Measurements from ENCODE around the gene CZIB. TPM values are rescaled to one million over a fixed set of nuclear protein-coding genes. Genes with fewer than 3 reads are reported as not detected.

The CZIB gene
- total RNA-seq, 1 experiment from 2014 or later: 43.1 TPM

DNA sequence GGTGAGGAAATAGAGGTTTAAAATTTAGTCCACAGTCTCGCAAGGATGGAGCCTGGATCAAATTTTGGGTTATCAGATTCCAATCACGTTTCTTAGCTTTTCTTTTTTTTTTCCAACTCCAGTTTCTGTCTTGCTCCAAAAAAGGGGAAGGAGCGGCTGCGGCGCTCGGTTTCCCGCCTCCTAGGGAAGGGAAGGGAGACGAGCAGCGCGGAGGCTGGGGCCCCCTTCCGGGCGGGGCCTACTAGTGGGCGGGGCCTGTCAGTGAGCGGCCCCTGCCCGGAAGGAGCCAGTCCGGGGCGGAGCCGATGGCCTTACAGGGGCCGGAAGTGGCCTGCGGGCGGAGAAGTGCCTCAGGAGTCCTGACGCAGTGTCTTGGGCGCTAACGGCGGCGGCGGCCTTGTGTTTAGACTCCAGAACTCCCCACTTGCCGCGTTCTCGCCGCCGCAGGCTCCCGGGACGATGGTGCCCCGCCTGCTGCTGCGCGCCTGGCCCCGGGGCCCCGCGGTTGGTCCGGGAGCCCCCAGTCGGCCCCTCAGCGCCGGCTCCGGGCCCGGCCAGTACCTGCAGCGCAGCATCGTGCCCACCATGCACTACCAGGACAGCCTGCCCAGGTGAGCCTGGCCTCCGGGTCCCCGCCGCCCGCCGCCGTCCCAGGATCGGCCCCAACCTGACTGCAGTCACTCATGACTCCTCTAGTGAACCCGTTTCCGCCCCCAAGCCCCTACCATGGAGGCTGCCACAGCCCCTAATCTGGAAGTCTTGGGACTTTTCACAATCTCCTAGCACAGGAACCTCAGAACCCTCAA, 23.7 kb downstream of the CZIB start, which contains the start of gene CPT2:
Gene CPT2 (plus strand): TSS at position 340 of the 806 bp plus-strand sequence. CDS start 120 bp downstream, at position 460.
- Histone ChIP-seq H3K9me3 (ENCODE audit: control insufficient read depth in 1 of 2, insufficient read depth in 1 of 2, low read depth in 1 of 2, low read length in 2 of 2) (no peaks in the 10 kb centered on the region), H3K27ac (ENCODE audit: low read depth, low read length) (peak within 1 kb of the TSS; percentile 81), H3K9ac (ENCODE audit: low read length) (peak within 1 kb of the TSS; percentile 91), H3K9me2 (ENCODE audit: insufficient read depth) (no peaks in the 10 kb centered on the region), H3K4me3 (replicated peaks in 1 of 2; ENCODE audit: low read depth in 1 of 2, low read length in 2 of 2) (peak within 1 kb of the TSS; percentile 66 to 83), H3K79me2 (ENCODE audit: insufficient read depth, low read length) (peaks cover 18% of the 10 kb centered on the region), H2AFZ (ENCODE audit: low read depth, low read length, poor library complexity, severe bottlenecking) (peak within 1 kb of the TSS; percentile 83), H3K4me2 (ENCODE audit: low read length) (peak within 1 kb of the TSS; percentile 93), H3K4me1 (ENCODE audit: control insufficient read depth in 1 of 2, insufficient read depth in 2 of 2, low read length in 2 of 2) (peaks cover 10 to 24% of the 10 kb centered on the region in 2 experiments), H4K20me1 (ENCODE audit: insufficient read depth) (no peaks in the 10 kb centered on the region), H3K36me3 (ENCODE audit: control insufficient read depth in 1 of 2, insufficient read depth in 2 of 2, low read length in 2 of 2) (0 out of 4 replicates have a peak, but pooled peaks cover 0 to 2% of the 10 kb centered on the region in 2 experiments), H3K27me3 (ENCODE audit: insufficient read depth, low read length) (no peaks in the 10 kb centered on the region)
- DNase-seq (ENCODE audit: low read depth, low spot score): peak; percentile 71
- ATAC-seq: peak; percentile 99
- CTCF ChIA-PET: interaction anchor here (4.7 kb wide), 1 partner anchor 14 kb away, joined by 15 read pairs; no protein-coding TSS in a partner anchor
- RAD21 ChIA-PET (ENCODE audit: low non-redundant PET in 1 of 2, low total read pairs in 2 of 2, uncharacterized antibody in 2 of 2, unreplicated experiment in 2 of 2): no interaction called here
- intact Hi-C loops (cut with micrococcal nuclease): no loop called here
- POLR2A ChIA-PET: no interaction called here
- no TSS peak for BruUV-seq (replicated peaks)
- peak; percentile 41; the same call in 1 of the 2 replicates for TF ChIP-seq SP1 (IDR thresholded peaks at IDR 0.05; ENCODE audit: low read depth)
- TF ChIP-seq, protein P1, sequence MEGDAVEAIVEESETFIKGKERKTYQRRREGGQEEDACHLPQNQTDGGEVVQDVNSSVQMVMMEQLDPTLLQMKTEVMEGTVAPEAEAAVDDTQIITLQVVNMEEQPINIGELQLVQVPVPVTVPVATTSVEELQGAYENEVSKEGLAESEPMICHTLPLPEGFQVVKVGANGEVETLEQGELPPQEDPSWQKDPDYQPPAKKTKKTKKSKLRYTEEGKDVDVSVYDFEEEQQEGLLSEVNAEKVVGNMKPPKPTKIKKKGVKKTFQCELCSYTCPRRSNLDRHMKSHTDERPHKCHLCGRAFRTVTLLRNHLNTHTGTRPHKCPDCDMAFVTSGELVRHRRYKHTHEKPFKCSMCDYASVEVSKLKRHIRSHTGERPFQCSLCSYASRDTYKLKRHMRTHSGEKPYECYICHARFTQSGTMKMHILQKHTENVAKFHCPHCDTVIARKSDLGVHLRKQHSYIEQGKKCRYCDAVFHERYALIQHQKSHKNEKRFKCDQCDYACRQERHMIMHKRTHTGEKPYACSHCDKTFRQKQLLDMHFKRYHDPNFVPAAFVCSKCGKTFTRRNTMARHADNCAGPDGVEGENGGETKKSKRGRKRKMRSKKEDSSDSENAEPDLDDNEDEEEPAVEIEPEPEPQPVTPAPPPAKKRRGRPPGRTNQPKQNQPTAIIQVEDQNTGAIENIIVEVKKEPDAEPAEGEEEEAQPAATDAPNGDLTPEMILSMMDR (IDR thresholded peaks at IDR 0.05 in 2 of 3, conservative IDR thresholded peaks at IDR 0.05 in 1 of 3; ENCODE audit: borderline replicate concordance in 1 of 3, insufficient read depth in 1 of 3, low read depth in 2 of 3, low read length in 2 of 3): no peak
- TF ChIP-seq SIN3A (IDR thresholded peaks at IDR 0.05; ENCODE audit: low read depth): peak; percentile 69
- TF ChIP-seq CBX3 (IDR thresholded peaks at IDR 0.05; ENCODE audit: low read depth): no peak
- TF ChIP-seq, protein P2, sequence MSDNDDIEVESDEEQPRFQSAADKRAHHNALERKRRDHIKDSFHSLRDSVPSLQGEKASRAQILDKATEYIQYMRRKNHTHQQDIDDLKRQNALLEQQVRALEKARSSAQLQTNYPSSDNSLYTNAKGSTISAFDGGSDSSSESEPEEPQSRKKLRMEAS (IDR thresholded peaks at IDR 0.05): peak; percentile 25; the same call in 1 of the 2 replicates
- TF ChIP-seq, protein P3, sequence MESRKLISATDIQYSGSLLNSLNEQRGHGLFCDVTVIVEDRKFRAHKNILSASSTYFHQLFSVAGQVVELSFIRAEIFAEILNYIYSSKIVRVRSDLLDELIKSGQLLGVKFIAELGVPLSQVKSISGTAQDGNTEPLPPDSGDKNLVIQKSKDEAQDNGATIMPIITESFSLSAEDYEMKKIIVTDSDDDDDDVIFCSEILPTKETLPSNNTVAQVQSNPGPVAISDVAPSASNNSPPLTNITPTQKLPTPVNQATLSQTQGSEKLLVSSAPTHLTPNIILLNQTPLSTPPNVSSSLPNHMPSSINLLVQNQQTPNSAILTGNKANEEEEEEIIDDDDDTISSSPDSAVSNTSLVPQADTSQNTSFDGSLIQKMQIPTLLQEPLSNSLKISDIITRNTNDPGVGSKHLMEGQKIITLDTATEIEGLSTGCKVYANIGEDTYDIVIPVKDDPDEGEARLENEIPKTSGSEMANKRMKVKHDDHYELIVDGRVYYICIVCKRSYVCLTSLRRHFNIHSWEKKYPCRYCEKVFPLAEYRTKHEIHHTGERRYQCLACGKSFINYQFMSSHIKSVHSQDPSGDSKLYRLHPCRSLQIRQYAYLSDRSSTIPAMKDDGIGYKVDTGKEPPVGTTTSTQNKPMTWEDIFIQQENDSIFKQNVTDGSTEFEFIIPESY (IDR thresholded peaks at IDR 0.05; ENCODE audit: extremely low read depth, insufficient replicate concordance, low read length): no peak
- no peak for TF ChIP-seq JUND (IDR thresholded peaks at IDR 0.05)
- TF ChIP-seq, protein P4, sequence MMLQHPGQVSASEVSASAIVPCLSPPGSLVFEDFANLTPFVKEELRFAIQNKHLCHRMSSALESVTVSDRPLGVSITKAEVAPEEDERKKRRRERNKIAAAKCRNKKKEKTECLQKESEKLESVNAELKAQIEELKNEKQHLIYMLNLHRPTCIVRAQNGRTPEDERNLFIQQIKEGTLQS (IDR thresholded peaks at IDR 0.05): no peak
- TF ChIP-seq FOSL1 (IDR thresholded peaks at IDR 0.05; ENCODE audit: low read depth): no peak
- peak; percentile 84 for TF ChIP-seq ZFX (IDR thresholded peaks at IDR 0.05)
- TF ChIP-seq CEBPB (IDR thresholded peaks at IDR 0.05; ENCODE audit: low read depth): no peak
- TF ChIP-seq, protein P5, sequence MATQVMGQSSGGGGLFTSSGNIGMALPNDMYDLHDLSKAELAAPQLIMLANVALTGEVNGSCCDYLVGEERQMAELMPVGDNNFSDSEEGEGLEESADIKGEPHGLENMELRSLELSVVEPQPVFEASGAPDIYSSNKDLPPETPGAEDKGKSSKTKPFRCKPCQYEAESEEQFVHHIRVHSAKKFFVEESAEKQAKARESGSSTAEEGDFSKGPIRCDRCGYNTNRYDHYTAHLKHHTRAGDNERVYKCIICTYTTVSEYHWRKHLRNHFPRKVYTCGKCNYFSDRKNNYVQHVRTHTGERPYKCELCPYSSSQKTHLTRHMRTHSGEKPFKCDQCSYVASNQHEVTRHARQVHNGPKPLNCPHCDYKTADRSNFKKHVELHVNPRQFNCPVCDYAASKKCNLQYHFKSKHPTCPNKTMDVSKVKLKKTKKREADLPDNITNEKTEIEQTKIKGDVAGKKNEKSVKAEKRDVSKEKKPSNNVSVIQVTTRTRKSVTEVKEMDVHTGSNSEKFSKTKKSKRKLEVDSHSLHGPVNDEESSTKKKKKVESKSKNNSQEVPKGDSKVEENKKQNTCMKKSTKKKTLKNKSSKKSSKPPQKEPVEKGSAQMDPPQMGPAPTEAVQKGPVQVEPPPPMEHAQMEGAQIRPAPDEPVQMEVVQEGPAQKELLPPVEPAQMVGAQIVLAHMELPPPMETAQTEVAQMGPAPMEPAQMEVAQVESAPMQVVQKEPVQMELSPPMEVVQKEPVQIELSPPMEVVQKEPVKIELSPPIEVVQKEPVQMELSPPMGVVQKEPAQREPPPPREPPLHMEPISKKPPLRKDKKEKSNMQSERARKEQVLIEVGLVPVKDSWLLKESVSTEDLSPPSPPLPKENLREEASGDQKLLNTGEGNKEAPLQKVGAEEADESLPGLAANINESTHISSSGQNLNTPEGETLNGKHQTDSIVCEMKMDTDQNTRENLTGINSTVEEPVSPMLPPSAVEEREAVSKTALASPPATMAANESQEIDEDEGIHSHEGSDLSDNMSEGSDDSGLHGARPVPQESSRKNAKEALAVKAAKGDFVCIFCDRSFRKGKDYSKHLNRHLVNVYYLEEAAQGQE (IDR thresholded peaks at IDR 0.05; ENCODE audit: low read depth): no peak
- no peak for TF ChIP-seq TCF7L2 (IDR thresholded peaks at IDR 0.05; ENCODE audit: borderline replicate concordance, extremely low read depth, insufficient read depth, insufficient read length)
- peak; percentile 71 for TF ChIP-seq ELF1 (IDR thresholded peaks at IDR 0.05; ENCODE audit: borderline replicate concordance, low read depth)
- TF ChIP-seq SRF (IDR thresholded peaks at IDR 0.05; ENCODE audit: low read depth): peak; percentile 79
- no peak for TF ChIP-seq EGR1 (IDR thresholded peaks at IDR 0.05; ENCODE audit: low read depth)
- TF ChIP-seq POLR2A (IDR thresholded peaks at IDR 0.05; ENCODE audit: borderline replicate concordance, extremely low read depth, insufficient read depth, insufficient read length): peak; percentile 84
- no peak for TF ChIP-seq EZH2 (IDR thresholded peaks at IDR 0.05)
- TF ChIP-seq EZH2phosphoT487 (IDR thresholded peaks at IDR 0.05; ENCODE audit: borderline replicate concordance): no peak
- TF ChIP-seq POLR2AphosphoS5 (IDR thresholded peaks at IDR 0.05; ENCODE audit: low read depth, low read length): peak; percentile 98

All from HCT116 (cell line).